Mesodermal cell (in vitro differentiated cells): Measurements from ENCODE around the gene ACOT7.

Experiments used
- H3K27ac ChIP-seq: 2 replicates; pipeline ENCODE4 v1.7.0; 2013; ENCODE audit warnings: mild to moderate bottlenecking, low read depth, low read length, moderate library complexity; ENCODE audit not compliant: severe bottlenecking
- H3K36me3 ChIP-seq: 2 replicates; pipeline ENCODE4 v1.7.1; 2013; ENCODE audit warnings: mild to moderate bottlenecking, low read length, moderate library complexity; ENCODE audit not compliant: control insufficient read depth, insufficient read depth
- H3K4me1 ChIP-seq: one replicate; pipeline ENCODE4 v1.7.1; 2013; ENCODE audit warnings: mild to moderate bottlenecking, low read length; ENCODE audit not compliant: insufficient read depth, control insufficient read depth, poor library complexity, severe bottlenecking
- H3K4me3 ChIP-seq: 2 replicates; pipeline ENCODE4 v1.7.0; 2013; ENCODE audit warnings: low read length, control low read depth, mild to moderate bottlenecking; ENCODE audit not compliant: insufficient read depth, poor library complexity, severe bottlenecking; ENCODE audit errors: extremely low read depth
- H3K9me3 ChIP-seq: 2 replicates; pipeline ENCODE4 v1.7.1; 2013; ENCODE audit warnings: mild to moderate bottlenecking, low read length, moderate library complexity; ENCODE audit not compliant: control insufficient read depth
- WGBS, 2 experiments: methylation state at CpG; one replicate each; pipeline ENCODE4 v1.1.5; 2013; ENCODE audit warnings: missing lambda C conversion rate in 2 of 2; ENCODE audit not compliant: insufficient coverage in 2 of 2; 5-methylcytosine and 5-hydroxymethylcytosine counted together

ACOT7 gene

DNA sequence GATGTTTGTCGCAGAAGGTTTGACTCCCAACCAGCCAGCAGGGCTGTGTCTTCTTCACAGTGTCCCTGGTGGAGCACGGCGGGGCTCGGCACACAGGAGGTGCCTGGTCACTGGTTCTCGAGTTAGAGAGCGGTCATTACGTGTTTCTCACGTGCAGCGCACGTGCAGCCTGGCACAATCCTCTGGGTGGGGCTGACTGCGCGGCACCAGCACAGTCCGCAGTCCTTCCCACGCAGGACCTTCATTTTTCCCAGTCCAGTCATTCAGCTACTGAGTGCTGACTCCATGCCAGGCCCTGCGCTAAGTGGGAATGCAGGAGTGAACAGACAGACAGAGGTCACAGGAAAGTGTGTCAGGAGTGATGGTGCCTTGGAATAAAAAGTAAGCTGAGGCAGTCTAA lies 86.5 kb downstream of the ACOT7 start:
- 97 to 99% methylated on average over 15 of the region's 15 CpGs for WGBS, 2 experiments
- H3K4me3 ChIP-seq = no peak overlapping the region
- H3K4me1 ChIP-seq = no peaks in the 10 kb centered on the region
- no peaks in the 10 kb centered on the region for H3K9me3 ChIP-seq
- peaks cover 38% of the 10 kb centered on the region for H3K36me3 ChIP-seq
- no peak overlapping the region for H3K27ac ChIP-seq

- no peaks in the 10 kb centered on the region for H3K4me1 ChIP-seq
- no peaks in the 10 kb centered on the region for H3K9me3 ChIP-seq
- no peak overlapping the region for H3K4me3 ChIP-seq
- H3K27ac ChIP-seq = no peak overlapping the region
- H3K36me3 ChIP-seq = peaks cover 32% of the 10 kb centered on the region
- 89 to 92% methylated on average over 9 to 10 of the region's 15 CpGs for WGBS, 2 experiments
These were observed 90.1 kb downstream of the ACOT7 start for GRCh38 chr1:6303397-6304012.

- Histone ChIP-seq H3K4me1 (no peaks in the 10 kb centered on the region), H3K27ac (no peak overlapping the region), H3K36me3 (peaks cover 31% of the 10 kb centered on the region), H3K9me3 (no peaks in the 10 kb centered on the region), H3K4me3 (no peak overlapping the region)
- WGBS, 2 experiments = 86 to 94% methylated on average over 5 to 6 of the region's 7 CpGs
These were observed 91.0 kb downstream of the ACOT7 start for GRCh38 chr1:6302568-6302967.

GRCh38 chr1:6301526-6301925 lies 92.0 kb downstream of the ACOT7 start:
- no peak overlapping the region for H3K4me3 ChIP-seq
- WGBS, 2 experiments = 97% methylated on average over 4 to 6 of the region's 8 CpGs
- no peaks in the 10 kb centered on the region for H3K4me1 ChIP-seq
- H3K36me3 ChIP-seq = peaks cover 21% of the 10 kb centered on the region
- H3K27ac ChIP-seq = no peak overlapping the region
- no peaks in the 10 kb centered on the region for H3K9me3 ChIP-seq

DNA sequence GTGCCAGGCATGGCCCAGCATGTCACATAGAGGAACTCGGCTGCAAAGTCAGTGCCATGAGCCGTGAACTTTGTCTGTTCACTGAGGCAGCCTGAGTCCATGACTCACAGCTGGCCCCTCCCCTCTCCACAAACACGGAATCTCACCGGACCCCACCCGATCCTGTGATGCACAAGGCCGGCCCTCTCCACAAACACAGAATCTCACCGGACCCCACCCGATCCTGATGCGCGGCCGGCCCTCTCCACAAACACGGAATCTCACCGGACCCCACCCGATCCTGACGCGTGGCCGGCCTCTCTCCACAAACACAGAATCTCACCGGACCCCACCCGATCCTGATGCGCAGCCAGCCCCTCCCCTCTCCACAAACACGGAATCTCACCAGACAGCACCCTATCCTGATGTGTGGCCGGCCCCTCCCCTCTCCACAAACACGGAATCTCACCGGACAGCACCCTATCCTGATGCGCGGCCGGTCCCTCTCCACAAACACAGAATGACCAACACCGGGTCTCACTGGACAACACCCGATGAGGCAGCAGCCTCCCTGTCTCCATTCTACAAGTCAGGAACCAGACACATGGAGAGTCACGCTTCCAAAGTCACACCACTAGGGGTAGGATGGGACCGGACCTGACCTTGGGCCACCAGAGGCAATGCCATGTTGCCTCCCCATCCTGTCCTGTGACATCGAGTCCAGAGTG lies 93.1 kb downstream of the ACOT7 start:
- whole genome bisulfite sequencing, 2 experiments = 96% methylated on average over 17 to 27 of the region's 32 CpGs
- no peak overlapping the region for H3K27ac ChIP-seq
- no peaks in the 10 kb centered on the region for H3K4me1 ChIP-seq

DNA sequence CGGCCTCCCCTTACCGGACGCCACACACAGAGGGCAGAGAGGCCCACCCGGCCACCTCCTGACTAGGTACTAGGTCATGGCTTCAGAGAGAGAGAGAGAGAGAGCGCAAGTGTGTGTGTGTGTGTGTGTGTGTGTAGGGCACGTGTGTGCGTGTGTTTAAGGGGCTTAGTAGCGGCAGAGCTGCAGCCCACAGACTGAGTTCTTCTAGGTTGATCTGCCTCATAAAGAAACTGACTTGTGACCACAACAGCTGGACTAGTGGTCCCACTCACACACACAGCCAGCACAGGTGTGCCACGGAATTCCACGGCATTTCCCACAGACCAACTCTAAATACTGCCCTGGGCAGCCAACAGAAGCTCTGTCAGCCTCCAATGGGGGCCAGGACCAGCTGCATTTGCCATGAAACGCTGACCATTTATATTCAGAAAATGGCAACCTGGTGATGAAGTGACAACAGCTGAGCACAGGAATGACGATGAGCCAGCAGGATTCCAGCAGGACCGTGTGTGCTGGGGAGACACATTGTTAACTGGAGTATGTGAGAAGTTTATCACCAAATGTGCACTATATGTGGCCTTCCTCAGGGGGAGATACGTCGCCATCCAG lies 93.9 kb downstream of the ACOT7 start:
- WGBS, 2 experiments = 94 to 96% methylated on average over 10 to 12 of the region's 15 CpGs
- no peaks in the 10 kb centered on the region for H3K4me1 ChIP-seq

More for the DNA sequence above, 93.1 kb downstream of the ACOT7 start:
- H3K4me3 ChIP-seq = no peak overlapping the region
- H3K9me3 ChIP-seq = no peaks in the 10 kb centered on the region
- H3K36me3 ChIP-seq = peaks cover 17% of the 10 kb centered on the region

DNA sequence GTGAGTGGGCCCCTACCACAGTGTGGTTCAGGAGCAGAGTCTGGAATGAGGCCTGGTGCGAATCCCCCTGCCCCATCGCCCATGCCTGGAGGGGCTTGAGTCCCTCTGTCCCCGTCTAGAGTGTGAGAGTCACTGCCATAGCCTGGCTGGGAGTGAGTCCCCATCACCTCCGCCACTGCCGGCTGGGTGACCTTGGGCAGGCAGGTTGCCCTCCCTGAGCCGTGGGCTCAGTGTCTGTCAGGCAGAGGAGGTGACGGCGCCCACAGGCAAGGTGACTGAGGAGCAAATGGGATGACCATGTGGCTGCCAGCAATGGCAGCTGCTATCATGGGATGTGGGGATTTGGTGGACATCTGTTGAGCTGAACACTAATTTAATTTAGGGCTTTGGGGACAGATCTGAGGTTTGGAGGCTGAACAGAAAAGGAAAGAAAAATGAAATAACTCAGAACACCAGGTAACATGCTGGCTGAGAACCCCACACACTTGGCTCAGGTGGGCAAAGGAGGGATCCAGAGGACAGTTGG lies 94.6 kb downstream of the ACOT7 start:
- 92 to 96% methylated on average over 6 to 8 of the region's 8 CpGs for WGBS, 2 experiments
- peaks cover 32% of the 10 kb centered on the region for H3K36me3 ChIP-seq
- H3K4me1 ChIP-seq = no peaks in the 10 kb centered on the region
- no peaks in the 10 kb centered on the region for H3K9me3 ChIP-seq
- H3K27ac ChIP-seq = no peak overlapping the region
- no peak overlapping the region for H3K4me3 ChIP-seq

More for the DNA sequence above, 93.9 kb downstream of the ACOT7 start:
- no peak overlapping the region for H3K27ac ChIP-seq
- no peak overlapping the region for H3K4me3 ChIP-seq
- peaks cover 25% of the 10 kb centered on the region for H3K36me3 ChIP-seq
- no peaks in the 10 kb centered on the region for H3K9me3 ChIP-seq

- no peak overlapping the region for H3K27ac ChIP-seq
- 89 to 96% methylated on average over 5 to 8 of the region's 8 CpGs for WGBS, 2 experiments
- H3K9me3 ChIP-seq = no peaks in the 10 kb centered on the region
- peaks cover 34% of the 10 kb centered on the region for H3K36me3 ChIP-seq
- no peaks in the 10 kb centered on the region for H3K4me1 ChIP-seq
- no peak overlapping the region for H3K4me3 ChIP-seq
These were observed 95.0 kb downstream of the ACOT7 start for GRCh38 chr1:6298530-6298929.

DNA sequence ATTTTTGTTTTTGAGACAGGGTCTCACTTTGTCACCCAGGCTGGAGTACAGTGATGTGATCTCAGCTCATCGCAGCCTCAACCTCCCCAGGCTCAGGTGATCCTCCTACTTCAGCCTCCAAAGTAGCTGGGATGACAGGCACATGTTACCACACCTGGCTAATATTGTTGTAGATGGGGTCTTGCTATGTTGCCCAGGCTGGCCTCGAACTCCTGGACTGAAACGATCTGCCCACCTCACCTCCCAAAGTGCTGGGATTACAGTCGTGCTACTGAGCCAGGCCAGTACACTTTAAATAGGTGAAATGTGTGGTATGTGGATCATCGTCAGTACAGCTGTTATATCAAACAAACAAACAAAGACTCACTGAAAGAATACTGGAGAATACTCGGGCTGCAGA lies 97.7 kb downstream of the ACOT7 start:
- H3K36me3 ChIP-seq = peaks cover 40% of the 10 kb centered on the region
- no peak overlapping the region for H3K4me3 ChIP-seq
- no peak overlapping the region for H3K27ac ChIP-seq
- no peaks in the 10 kb centered on the region for H3K4me1 ChIP-seq
- no peaks in the 10 kb centered on the region for H3K9me3 ChIP-seq
- 94 to 100% methylated on average over 1 to 3 of the region's 6 CpGs for WGBS, 2 experiments

GRCh38 chr1:6294890-6295556 lies 98.5 kb downstream of the ACOT7 start:
- 88 to 97% methylated on average over 17 to 20 of the region's 23 CpGs for WGBS, 2 experiments
- Histone ChIP-seq H3K27ac (no peak overlapping the region), H3K4me3 (no peak overlapping the region), H3K36me3 (peaks cover 42% of the 10 kb centered on the region), H3K4me1 (no peaks in the 10 kb centered on the region), H3K9me3 (no peaks in the 10 kb centered on the region)
